GM19193 (cell line): ENCODE measurements around the gene SMG9.

ENCODE experiments used
- POLR2A ChIP-seq: IDR thresholded peaks from 4 replicates; pipeline ENCODE4 v1.6.1; 2011; ENCODE audit not compliant: insufficient read depth, insufficient read length; ENCODE audit errors: extremely low read depth

Gene SMG9

DNA sequence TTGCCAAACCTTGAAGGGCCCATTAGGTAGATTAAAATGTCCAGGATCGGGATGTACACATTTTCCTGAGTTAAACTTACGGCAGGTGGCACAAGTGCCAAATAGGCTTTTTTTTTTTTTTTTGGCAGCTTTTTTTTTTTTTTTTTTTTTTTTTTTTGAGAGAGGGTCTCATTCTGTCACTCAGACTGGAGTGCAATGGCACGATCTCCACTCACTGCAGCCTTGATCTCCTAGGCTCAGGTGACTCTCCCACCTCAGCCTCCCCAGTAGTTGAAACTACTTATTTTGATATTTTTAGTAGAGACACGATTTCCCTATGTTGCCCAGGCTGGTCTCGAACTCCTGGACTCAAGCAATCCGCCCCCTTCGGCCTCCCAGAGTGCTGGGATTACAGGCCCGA, 29.9 kb downstream of the SMG9 start:
- no peak for TF ChIP-seq POLR2A

DNA sequence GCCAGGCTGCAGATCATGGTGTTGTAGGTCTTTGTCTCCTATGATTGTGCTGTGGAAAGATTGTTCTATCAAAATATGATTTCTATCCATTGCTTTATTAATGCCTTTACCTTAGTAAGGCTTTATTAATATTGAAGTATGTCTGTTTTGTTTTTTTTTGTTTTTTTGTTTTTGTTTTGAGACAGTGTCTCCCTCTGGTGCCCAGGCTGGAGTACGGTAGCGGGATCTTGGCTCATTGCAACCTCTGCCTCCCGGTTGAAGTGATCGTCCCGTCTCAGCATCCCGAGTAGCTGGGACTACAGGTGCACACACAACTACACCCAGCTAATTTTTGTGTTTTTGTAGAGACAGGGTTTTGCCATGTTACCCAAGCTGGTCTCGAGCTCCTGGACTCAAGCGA, 31.2 kb downstream of the SMG9 start:
- TF ChIP-seq POLR2A, result no peak

DNA sequence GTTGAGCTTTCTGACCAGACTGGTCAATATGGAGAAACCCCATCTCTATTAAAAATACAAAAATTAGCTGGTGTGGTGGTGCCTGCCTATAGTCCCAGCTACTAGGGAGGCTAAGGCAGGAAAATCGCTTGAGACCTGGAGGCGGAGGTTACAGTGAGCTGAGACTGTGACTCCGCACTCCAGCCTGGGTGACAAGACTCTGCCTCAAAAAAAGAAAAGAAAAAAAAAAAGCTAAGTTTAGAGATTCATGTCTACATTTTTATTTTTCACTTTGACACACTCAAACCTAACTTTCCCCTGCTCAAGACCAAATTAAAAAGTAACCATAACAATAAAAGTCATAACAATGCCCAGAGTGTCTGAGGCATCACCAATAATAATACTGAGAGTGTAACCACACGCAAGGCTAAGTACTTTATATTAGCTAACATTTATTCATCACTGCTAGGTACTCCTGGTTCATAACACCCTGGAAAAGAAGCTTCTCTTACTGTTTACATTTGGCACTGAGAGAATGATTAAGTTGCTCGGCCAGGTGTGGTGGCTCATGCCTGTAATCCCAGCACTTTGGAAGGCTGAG, 33.2 kb downstream of the SMG9 start:
- TF ChIP-seq POLR2A, result no peak

DNA sequence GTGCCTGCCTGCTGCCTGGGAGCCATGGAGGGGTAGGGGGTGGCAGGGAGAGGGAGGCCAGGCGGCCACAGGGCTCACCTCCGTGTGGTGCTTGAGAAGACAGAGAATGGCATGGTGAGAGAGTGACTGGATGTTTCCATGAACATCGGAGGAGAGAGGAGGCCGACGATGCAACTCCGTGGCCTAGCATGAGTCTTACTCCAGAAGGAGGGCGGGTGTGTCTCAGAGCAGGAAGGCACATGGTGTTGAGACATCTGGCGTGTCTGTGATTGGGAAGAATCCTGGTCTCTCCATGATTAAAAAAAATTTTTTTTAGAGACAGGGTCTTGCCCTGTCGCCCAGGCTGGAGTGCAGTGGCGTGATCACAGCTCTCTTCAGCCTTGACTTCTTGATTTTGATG, 33.8 kb downstream of the SMG9 start:
- no peak for TF ChIP-seq POLR2A

DNA sequence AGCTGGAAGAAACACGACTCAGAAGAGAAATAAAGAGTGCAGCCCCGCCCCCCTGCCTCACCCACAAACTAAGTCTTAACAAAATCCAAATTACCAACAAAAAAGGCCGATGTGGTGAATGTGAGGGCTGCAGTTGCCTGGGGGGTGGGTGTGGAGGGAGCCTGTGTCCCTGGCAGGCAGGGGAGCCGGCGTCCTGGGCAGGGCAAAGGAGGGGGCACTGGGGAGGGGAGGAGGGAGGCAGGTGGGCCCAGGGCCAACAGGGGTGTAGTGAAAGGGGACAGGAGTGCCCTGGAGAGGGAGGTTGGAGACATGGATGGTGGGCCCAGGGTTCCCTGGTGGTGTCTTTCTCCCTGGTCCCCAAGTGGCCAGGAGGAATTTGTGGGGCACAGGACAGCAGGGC, 34.8 kb downstream of the SMG9 start:
- TF ChIP-seq POLR2A, result no peak

DNA sequence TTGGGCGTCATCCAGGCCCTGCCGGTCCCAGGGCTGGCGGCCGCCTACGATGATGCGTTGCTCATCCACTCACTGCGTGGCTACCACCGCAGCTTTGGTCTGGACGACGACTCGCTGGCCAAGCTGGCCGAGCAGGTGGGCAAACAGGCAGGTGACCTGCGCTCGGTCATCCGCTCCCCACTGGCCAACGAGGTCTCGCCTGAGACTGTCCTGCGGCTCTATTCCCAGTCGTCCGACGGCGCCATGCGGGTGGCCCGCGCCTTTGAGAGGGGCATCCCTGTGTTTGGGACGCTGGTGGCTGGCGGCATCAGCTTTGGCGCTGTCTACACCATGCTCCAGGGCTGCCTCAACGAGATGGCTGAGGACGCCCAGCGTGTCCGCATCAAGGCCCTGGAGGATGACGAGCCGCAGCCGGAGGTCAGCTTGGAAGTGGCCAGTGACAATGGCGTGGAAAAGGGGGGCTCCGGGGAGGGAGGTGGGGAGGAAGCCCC, 35.3 kb downstream of the SMG9 start:
- TF ChIP-seq POLR2A, result no peak

DNA sequence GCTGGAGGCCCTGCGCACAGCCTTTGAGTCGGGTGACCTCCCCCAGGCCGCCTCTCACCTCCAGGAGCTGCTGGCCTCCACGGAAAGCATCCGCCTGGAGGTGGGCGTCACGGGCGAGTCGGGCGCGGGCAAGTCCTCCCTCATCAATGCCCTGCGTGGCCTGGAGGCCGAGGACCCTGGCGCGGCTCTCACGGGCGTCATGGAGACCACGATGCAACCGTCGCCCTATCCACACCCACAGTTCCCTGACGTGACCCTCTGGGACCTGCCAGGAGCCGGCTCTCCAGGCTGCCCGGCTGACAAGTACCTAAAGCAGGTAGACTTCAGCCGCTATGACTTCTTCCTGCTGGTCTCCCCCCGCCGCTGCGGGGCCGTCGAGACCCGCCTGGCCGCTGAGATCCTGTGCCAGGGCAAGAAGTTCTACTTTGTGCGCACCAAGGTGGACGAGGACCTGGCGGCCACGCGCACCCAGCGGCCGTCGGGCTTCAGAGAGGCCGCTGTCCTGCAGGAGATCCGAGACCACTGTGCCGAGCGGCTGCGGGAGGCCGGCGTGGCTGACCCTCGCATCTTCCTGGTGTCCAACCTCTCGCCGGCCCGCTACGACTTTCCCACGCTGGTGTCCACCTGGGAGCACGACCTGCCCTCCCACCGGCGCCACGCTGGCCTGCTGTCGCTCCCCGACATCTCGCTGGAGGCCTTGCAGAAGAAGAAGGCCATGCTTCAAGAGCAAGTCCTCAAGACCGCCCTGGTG, 36.0 kb downstream of the SMG9 start:
- TF ChIP-seq POLR2A, result no peak

DNA sequence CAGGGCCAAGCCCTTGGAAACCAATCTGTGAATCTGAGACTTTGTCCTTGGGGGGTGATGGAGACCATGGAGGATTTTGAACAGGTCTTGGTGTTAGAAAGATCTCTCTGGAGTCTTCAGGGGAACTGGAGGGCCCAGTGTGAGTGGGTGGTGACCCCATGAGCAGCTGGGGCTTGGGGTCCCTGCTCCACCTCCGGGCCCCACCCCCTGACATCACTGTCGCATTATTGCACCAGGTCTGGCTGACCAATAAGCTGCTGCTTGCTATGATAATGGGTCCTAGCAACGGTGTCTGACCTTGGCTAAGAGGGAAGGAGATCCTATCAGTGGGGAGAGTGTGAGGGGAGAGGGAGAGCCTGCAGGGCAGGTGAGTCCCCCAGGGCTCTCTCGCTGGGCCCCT, 39.0 kb downstream of the SMG9 start, which contains the start of gene IRGC:
TSS of gene IRGC (plus strand) at position 301 of the 400 bp plus-strand sequence. CDS start 2,483 bp downstream, outside the sequence.
- no peak for TF ChIP-seq POLR2A

DNA sequence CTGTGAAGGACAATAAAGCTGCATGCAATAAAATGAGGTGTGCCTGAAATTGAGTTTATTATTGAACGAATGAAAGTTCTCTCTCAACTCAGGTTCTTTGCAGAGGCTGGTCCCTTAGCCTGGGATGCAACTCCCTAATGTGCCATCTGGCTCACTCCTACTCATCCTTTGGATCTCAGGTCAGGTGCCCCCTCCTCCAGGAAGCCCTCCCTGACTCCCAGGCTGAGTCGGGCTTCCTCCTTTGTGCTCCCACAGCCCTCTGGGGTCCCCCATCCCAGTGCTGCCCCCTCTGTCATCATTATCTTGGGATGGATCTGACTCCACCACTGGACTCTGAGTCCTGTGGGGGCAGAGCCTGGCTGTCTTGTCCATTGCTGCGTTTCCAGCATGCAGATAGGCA, 41.6 kb downstream of the SMG9 start:
- no peak for TF ChIP-seq POLR2A

DNA sequence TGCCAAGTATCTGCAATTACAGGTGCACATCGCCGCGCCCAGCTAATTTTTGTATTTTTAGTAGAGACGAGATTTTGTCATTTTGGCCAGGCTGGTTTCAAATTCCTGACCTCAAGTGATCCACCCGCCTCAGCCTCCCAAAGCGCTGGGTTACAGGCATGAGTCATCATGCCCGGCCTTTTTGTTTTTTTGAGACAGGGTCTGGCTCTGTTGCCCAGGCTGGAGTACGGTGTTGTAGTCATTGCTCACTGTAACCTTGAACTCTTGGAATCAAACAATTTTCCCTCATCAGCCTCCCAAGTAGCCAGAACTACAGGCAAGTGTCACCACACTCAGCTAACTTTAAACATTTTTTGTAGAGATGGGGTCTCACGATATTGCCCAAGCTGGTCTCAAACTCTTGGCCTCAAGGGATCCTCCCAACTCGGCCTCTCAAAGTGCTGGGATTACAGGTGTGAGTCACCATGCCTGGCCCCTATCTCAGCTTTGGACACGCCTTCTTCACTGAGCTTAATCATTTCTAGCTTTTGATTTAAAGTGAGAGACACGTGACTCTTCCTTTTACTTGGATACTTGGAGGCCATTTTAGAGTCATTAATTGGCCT, 42.9 kb downstream of the SMG9 start:
- TF ChIP-seq POLR2A, result no peak

DNA sequence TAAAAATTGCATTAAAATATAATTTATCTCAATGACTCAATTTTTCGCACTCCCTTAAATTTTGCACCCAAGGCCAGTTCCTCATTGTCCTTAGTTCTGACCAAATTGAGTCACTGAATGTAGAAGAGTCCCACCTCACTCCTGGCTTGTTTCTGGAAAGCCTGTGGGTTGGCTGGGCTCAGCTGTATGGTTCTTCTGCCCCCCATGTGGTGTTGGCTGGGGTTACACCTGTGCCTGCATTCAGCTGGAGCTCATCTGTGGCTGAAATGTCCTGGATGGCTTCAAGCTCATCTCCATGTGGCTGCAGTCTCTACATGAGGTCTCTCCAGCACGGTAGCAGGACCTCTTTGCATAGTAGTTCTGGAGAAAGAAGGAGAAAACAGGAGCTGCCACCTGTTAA, 46.0 kb downstream of the SMG9 start:
- TF ChIP-seq POLR2A, result no peak

DNA sequence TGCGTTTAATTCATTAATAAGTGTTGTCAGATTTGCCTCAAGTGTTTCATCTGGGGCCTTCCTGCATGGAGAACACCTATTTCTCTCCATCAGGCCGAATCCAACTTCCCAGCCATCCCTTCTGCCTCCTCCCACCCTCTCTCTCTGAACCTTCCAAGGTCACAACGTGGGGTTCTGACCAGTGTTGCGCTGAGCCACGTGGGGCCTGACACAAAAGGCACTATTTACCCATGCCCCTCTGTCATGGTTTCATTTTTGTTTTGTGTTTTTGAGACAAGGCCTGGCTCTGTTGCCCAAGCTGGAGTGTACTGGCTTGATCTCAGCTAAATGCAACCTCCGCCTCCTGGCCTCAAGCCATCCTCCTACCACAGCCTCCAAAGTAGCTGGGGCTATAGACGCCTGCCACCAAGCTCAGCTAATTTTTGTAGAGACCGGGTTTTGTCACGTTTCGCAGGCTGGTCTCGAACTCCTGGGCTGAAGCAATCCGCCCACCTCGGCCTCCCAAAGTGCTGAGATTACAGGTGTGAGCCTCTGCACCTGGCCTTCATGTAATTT, 47.5 kb downstream of the SMG9 start:
- no peak for TF ChIP-seq POLR2A

DNA sequence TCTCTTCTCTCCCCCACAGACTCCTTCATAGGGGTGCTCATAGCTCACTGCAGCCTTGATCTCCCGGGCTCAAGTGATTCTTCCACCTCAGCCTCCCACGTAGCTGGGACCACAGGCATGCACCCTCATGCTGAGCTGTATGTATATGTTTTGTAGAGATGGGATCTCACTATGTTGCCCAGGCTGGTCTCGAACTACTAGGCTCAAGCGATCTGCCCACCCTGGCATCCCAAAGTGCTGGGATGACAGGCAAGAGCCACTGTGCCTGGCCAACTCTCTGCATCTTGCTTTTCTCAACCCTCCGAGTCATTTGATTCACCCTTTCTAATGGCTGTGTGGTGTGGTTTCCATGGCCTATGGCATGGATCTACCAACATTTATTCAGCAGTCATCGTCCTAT, 49.0 kb downstream of the SMG9 start:
- no peak for TF ChIP-seq POLR2A

DNA sequence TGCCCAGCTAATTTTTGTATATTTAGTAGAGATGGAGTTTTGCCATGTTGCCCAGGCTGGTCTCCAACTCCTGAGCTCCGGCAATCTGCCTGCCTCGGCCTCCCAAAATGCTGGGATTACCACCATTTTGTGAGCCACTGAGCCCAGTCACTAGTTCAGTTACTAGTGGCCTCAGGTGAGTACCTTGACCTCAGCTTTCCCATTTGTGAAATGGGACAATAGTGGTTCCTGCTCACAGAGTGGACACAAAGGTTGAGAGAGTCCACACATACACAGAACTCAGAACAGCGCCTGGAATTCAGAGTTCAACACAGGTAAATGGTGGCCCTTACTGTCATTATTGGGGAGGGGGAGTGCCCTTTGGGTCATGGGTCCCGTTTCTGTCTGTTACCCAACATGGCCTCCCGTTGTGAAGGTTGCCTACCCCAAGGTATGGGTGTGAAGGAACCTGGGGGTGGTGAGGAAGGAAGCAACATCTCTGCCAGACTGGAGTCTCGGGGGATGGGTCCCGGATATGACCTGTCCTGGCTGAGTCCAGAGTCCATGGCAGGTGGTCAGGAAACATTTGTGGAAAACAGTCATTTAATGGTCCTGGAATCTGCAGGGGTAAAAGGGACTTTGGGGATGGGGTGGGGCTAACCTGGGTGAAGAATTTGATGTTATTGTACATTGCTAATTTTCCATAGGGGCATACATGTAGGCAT, 50.6 kb downstream of the SMG9 start:
- no peak for TF ChIP-seq POLR2A

DNA sequence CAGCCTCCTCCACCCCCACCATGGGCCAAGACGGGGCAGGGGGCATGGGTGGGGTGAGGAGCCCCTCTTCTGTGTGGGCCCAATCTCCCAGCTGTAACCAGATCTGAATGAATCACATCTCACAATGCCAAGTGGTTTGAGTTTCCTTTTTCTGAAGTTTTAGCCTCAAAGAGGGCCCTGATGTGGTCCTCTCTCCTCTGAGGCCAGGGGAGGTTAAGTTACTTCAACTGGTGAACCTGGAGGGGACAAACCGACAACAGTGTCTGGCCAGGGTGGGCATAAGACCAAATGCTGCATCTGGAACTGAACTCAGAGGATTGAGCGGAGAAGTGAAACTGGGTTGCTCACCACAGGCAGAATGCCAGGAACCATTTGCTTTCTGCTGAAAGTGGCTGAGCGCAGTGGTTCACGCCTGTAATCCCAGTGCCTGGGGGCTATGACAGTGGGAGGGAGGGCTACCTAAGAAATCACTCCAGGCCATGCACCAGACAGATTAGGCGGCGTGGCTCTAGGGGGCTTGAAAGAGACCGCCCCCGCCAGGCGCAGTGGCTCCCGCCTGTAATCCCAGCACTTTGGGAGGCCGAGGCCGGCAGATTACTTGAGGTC, 54.3 kb downstream of the SMG9 start:
- TF ChIP-seq POLR2A, result no peak
